HepG2 (cell line): Measurements from ENCODE around the gene PDGFA. TPM values are rescaled to one million over a fixed set of nuclear protein-coding genes. Genes with fewer than 3 reads are reported as not detected.

Experiments
- ATAC-seq: fragments of 200-7000 bp; cut with Tn5 transposase; 3 replicates; pipeline ENCODE4 v1.9.1; 2020; ENCODE audit warnings: mild to moderate bottlenecking, moderate library complexity
- BruUV-seq: library from RNA; stranded (reverse); fragments of 400-500 nt; replicated peaks from 2 replicates; lab custom pipeline; 2021; lab: Mats Ljungman, UMichigan
- CTCF ChIA-PET: fragments of 300-600 bp; formaldehyde crosslinking; extraction: SDS; loops from one replicate; lab custom pipeline; 2021; ENCODE audit warnings: low total read pairs, inconsistent platforms, low intra/inter-chr PET ratio; lab: Yijun Ruan, JAX
- POLR2A ChIA-PET: fragments of 350-600 bp; sonication (Branson Sonifier 250); formaldehyde crosslinking; loops from one replicate; lab custom pipeline; 2020; ENCODE audit warnings: antibody characterized with exemption, inconsistent platforms; lab: Yijun Ruan, JAX
- DNase-seq: peaks from one replicate; pipeline ENCODE4 v3.0.0-alpha.2; 2015; ENCODE audit warnings: low spot score
- FAIRE-seq: peaks from 3 replicates; lab custom pipeline; 2011; peaks lifted over from hg19 to GRCh38; lab: Jason Lieb, UNC
- H2AFZ ChIP-seq: one replicate; pipeline ENCODE4 v1.6.1; 2011; ENCODE audit warnings: low read length, inconsistent platforms
- H3K27ac ChIP-seq: fragments of 300-600 bp; 3 replicates; pipeline ENCODE4 v1.8.0; 2011; ENCODE audit warnings: mixed run types, mild to moderate bottlenecking, mixed read lengths, low read length, inconsistent platforms; ENCODE audit not compliant: insufficient read depth; ENCODE audit errors: extremely low read length
- H3K27me3 ChIP-seq, 2 experiments: fragments of 200-600 bp in 1 of 2; 2 replicates in 1 of 2; 3 replicates in 1 of 2; pipeline versions ENCODE4 v1.6.0 to v1.8.0; 2011; ENCODE audit warnings: low read length in 2 of 2, mild to moderate bottlenecking in 2 of 2, moderate library complexity in 2 of 2, inconsistent platforms in 1 of 2; ENCODE audit not compliant: insufficient read depth in 2 of 2, control insufficient read depth in 1 of 2
- H3K36me3 ChIP-seq, 2 experiments: fragments of 200-600 bp in 1 of 2; replicated peaks in 1 of 2; 2 replicates in 1 of 2; 3 replicates in 1 of 2; pipeline versions ENCODE4 v1.5.1 to v1.8.0; 2011; ENCODE audit warnings: low read length in 2 of 2, inconsistent platforms in 1 of 2; ENCODE audit not compliant: insufficient read depth in 2 of 2, control insufficient read depth in 1 of 2
- H3K4me1 ChIP-seq: 2 replicates; pipeline ENCODE4 v1.5.1; 2012; ENCODE audit warnings: low read length, inconsistent platforms; ENCODE audit not compliant: insufficient read depth
- H3K4me2 ChIP-seq: 2 replicates; pipeline ENCODE4 v1.6.0; 2011; ENCODE audit warnings: low read depth, low read length, inconsistent platforms
- H3K4me3 ChIP-seq, 3 experiments: fragments of 200-600 bp in 1 of 3; sonication (generic), shearing (Covaris generic) in 1 of 3; replicated peaks in 1 of 3; 2 replicates each; pipeline ENCODE4 v1.5.1; 2011 to 2016; ENCODE audit warnings: low read length in 3 of 3, inconsistent platforms in 2 of 3, low read depth in 2 of 3, mild to moderate bottlenecking in 2 of 3, control low read depth in 1 of 3, mixed read lengths in 1 of 3; ENCODE audit not compliant: insufficient read depth in 1 of 3
- H3K79me2 ChIP-seq: one replicate; pipeline ENCODE4 v1.6.1; 2011; ENCODE audit warnings: low read length, inconsistent platforms; ENCODE audit not compliant: insufficient read depth
- H3K9ac ChIP-seq: 2 replicates; pipeline ENCODE4 v1.6.0; 2011; ENCODE audit warnings: mild to moderate bottlenecking, low read depth, low read length, inconsistent platforms; ENCODE audit not compliant: insufficient read depth
- H3K9me3 ChIP-seq: 2 replicates; pipeline ENCODE4 v1.5.1; 2012; ENCODE audit warnings: mild to moderate bottlenecking, low read length
- H4K20me1 ChIP-seq: 2 replicates; pipeline ENCODE4 v1.6.0; 2011; ENCODE audit warnings: inconsistent platforms, mild to moderate bottlenecking, low read length, moderate library complexity; ENCODE audit not compliant: insufficient read depth
- POLR2A ChIP-seq, 2 experiments: IDR thresholded peaks; 2 replicates each; pipeline ENCODE4 v1.6.1; 2011; ENCODE audit warnings: low read depth in 2 of 2, low read length in 2 of 2, mild to moderate bottlenecking in 1 of 2, moderate library complexity in 1 of 2; ENCODE audit not compliant: insufficient read depth in 1 of 2
- YY1 ChIP-seq: IDR thresholded peaks from 2 replicates; pipeline ENCODE4 v1.6.1; 2011; ENCODE audit warnings: low read length, low read depth, moderate library complexity, mild to moderate bottlenecking; ENCODE audit not compliant: insufficient read depth, insufficient replicate concordance
- ZMYM3 ChIP-seq: sonication (generic); formaldehyde crosslinking; IDR thresholded peaks from 2 replicates; pipeline ENCODE4 v1.5.1; 2020; ENCODE audit warnings: mild to moderate bottlenecking, missing genetic modification reagents
- ZNF629 ChIP-seq: sonication (generic); formaldehyde crosslinking; conservative IDR thresholded peaks from 2 replicates; pipeline ENCODE4 v1.5.0; 2020; ENCODE audit warnings: missing genetic modification reagents
- WGBS: methylation state at CpG from one replicate; pipeline ENCODE4 v1.1.6; 2017; ENCODE audit warnings: low lambda C conversion rate; 5-methylcytosine and 5-hydroxymethylcytosine counted together
- in situ Hi-C: cut with HindIII; loops from 2 replicates; pipeline ENCODE4 v1.10.0; 2017; ENCODE audit warnings: low pct_unique_long_range_greater_than_20kb; ENCODE audit not compliant: extremely low pct_ligation_motif_present
- intact Hi-C: fragments of 100-400 bp; cut with micrococcal nuclease; formaldehyde crosslinking; loops from one replicate; pipeline ENCODE4 v1.10.0; 2022; ENCODE audit not compliant: unreplicated experiment
- polyA plus RNA-seq, 8 experiments: library from polyadenylated mRNA; depleted of rRNA in 3 of 8; stranded (reverse) in 7 of 8; unstranded in 1 of 8; fragments of >200 nt; fragmentation: Illumina TruSeq in 4 of 8; extraction: Trizol in 4 of 8; gene quantifications; 2 replicates each; pipeline versions ENCODE4 v1.2.1 to v1.2.3, GENCODE V29; 2011 to 2016; ENCODE audit warnings: low read depth in 4 of 8, missing spikeins in 1 of 8, mixed read lengths in 1 of 8; ENCODE audit not compliant: insufficient read depth in 1 of 8
- total RNA-seq, 5 experiments: library from RNA; depleted of rRNA; stranded (reverse); fragments of >200 nt; fragmentation: Illumina TruSeq; extraction: Trizol; gene quantifications; 2 replicates each; pipeline ENCODE4 v1.2.3, GENCODE V29; 2016; ENCODE audit warnings: low read depth in 1 of 5

PDGFA gene
- total and polyA plus RNA-seq, 2 of the 13 experiments (the other 11 are each of a cell fraction or from before 2014, with no cell fraction given), result 1.5 to 3.4 TPM

DNA sequence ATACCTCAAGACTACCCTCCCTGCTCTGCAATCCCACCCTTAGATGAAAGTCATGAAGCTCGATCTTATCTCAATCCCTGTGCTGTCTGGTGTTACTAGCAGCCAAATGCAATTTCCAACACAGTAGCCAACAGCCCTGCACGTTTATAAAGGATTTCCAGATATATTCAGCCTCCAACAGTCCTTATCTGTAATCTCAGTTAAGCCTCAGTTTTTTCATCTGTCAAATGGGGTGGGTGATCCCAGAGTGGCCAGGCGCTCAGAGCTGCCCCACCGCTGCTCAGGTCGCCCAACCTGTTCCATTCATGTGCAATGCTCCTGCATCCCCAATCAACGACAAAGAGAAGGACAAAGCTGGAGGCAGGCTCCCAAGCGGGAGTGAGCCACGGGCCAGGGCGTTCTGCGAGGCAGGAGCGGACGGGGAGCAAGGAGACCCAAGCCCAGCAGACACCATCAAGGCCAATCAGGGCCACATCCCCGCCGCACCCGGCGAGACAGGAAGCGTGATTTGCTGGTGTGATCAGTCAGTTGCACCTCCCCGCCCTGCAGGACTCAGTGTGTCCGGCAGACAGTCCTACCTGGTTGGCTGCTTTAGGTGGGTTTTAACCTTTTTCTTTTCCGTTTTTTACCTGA is 19.7 kb downstream of the PDGFA start:
- TF ChIP-seq ZNF629 (peak; percentile 68), POLR2A (IDR thresholded peaks at IDR 0.05; ENCODE audit: insufficient read depth in 1 of 2, low read depth in 2 of 2, low read length in 2 of 2) (no peak)
- ChIA-PET CTCF (no interaction called here), POLR2A (no interaction called here)
- H2AFZ ChIP-seq, result no peak overlapping the region
- H3K27me3 ChIP-seq, result no peaks in the 10 kb centered on the region
- H3K79me2 ChIP-seq, result no peaks in the 10 kb centered on the region
- DNase-seq (no peak), FAIRE-seq (no peak), ATAC-seq (no peak)
- no peak overlapping the region for H3K4me2 ChIP-seq
- H3K9me3 ChIP-seq, result no peaks in the 10 kb centered on the region
- H3K4me1 ChIP-seq, result peaks cover 38% of the 10 kb centered on the region
- intact Hi-C loops (loop anchor here (5.0 kb wide), 1 partner anchor 63 kb away; no protein-coding TSS in a partner anchor), in situ Hi-C loops (no loop called here)
- H4K20me1 ChIP-seq, result peaks cover 3% of the 10 kb centered on the region; the same call in 1 of the 2 replicates
- no peak overlapping the region for H3K9ac ChIP-seq
- no peak overlapping the region for H3K27ac ChIP-seq
- 90% methylated on average over 20 of the region's 20 CpGs for WGBS
- BruUV-seq, result no TSS peak
- H3K4me3 ChIP-seq, result no peak overlapping the region
- no peaks in the 10 kb centered on the region for H3K36me3 ChIP-seq

DNA sequence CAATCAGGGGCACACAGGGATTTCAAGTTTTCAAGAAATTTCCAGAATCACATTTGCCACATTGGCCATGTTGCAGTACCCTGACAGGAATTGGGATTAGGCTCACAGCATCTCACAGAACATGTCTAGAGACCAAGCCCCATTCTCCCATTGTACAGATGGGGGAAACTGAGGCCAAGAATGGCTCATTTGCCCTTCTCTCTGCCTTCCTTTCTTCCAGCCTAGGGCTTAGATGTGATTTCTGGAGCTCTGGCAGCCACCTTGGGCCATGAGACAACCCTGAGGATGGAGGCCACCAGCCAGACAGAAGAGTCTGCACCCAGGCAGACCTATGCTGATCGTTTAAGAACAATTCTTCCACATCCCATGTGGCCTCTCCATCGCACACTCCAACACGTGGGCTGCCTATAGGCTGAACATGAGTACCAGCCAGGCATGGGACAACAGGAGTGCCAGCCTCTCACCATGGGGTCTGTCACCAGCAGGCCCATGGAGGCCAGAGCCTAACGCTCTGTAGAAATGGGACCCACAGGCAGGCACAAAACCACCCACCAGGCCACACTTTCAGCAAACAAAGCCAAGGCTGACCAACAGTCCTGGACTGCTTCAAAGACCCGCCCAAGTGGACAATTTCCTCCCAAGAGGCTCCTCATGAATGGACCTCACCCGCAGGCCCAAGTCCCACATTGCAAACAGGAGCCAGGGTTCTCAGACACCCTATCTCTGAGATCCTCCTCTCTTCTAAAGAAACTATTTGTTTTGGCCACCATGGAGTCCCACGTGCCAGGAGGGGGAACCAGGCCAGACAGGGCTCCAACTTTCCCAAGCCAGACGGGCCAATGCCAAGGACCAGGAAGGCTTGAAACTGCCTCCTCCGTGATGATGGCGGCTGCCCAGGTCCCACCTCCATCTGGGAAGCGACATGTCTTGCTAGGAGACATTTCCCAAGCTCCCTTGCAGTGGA is 20.7 kb downstream of the PDGFA start:
- ChIA-PET POLR2A (no interaction called here), CTCF (no interaction called here)
- FAIRE-seq (no peak), ATAC-seq (no peak), DNase-seq (no peak)
- H3K4me2 ChIP-seq, result no peak overlapping the region
- no peak overlapping the region for H3K4me3 ChIP-seq
- intact Hi-C loops, result no loop called here
- no peaks in the 10 kb centered on the region for H3K36me3 ChIP-seq
- no peaks in the 10 kb centered on the region for H3K9me3 ChIP-seq
- no TSS peak for BruUV-seq
- WGBS, result 95% methylated on average over 7 of the region's 11 CpGs
- H2AFZ ChIP-seq, result no peak overlapping the region
- H3K79me2 ChIP-seq, result no peaks in the 10 kb centered on the region
- H3K27ac ChIP-seq, result no peak overlapping the region
- no peaks in the 10 kb centered on the region for H3K27me3 ChIP-seq
- peaks cover 30% of the 10 kb centered on the region for H3K4me1 ChIP-seq
- in situ Hi-C loops, result no loop called here
- TF ChIP-seq YY1 (no peak), ZMYM3 (0 out of 2 replicates have a peak, but pooled peaks have one; percentile 16)
- TF ChIP-seq, all 625 proteins: peak for 1
- Histone ChIP-seq H4K20me1 (0 out of 2 replicates have a peak, but pooled peaks cover 3% of the 10 kb centered on the region), H3K9ac (no peak overlapping the region)
